GM15510 (cell line): ENCODE measurements around the gene DYNC2H1.

Experiments
- POLR2A ChIP-seq: IDR thresholded peaks from 3 replicates; pipeline ENCODE4 v1.6.1; 2011; ENCODE audit warnings: borderline replicate concordance; ENCODE audit not compliant: insufficient read length; ENCODE audit errors: extremely low read depth

DYNC2H1 gene

GRCh38 chr11:103488579-103488978, 379.4 kb downstream of the DYNC2H1 start:
- TF ChIP-seq POLR2A = no peak

GRCh38 chr11:103491777-103492176, 382.6 kb downstream of the DYNC2H1 start:
- TF ChIP-seq POLR2A = no peak

DNA sequence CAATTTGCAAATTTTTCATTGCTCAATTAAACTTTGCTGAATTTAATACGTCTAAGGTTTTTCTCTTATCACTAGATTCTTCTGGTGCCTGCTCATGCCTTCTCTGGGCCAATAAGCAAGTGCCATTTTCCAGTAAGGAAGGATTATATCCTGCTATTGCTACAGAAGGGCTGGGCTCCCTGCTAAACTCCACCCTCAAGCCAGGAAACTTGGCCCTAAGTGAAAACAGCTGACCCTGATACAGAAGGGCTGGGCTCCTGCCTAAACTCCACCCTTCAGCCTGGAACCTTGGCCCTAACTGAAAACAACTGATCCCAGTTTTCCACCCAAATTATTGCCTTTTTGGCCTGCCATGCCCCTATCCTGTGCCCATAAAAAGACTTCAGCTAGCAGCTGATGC, 385.3 kb downstream of the DYNC2H1 start:
- TF ChIP-seq POLR2A = no peak

GRCh38 chr11:103497268-103497667, 388.0 kb downstream of the DYNC2H1 start:
- TF ChIP-seq POLR2A = no peak

DNA sequence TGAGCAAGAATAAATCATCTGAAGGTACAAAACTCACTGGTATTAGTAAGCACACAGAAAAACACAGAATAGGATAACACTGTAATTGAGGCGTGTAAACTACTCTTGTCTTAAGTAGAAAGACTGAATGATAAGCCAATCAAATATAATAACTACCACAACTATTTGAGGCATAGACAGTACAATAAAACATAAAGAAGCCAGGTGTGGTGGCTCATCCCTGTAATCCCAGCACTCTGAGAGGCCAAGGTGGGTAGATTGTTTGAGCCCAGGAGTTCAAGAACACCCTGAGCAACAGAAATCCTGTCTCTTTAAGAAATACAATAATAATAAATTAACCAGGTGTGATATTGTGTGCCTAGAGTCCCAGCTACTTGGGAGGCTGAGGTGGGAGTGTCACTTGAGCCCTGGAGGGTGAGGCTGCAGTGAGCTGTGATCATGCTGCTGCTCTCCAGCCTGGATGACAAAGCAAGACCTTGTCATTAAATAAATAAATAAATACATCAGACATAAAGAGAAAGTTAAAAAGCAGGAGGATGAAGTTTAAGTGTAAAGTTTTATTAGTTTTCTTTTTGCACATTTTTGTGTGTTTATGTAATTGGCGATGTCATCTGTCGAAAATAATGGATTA, 390.6 kb downstream of the DYNC2H1 start:
- TF ChIP-seq POLR2A = no peak

DNA sequence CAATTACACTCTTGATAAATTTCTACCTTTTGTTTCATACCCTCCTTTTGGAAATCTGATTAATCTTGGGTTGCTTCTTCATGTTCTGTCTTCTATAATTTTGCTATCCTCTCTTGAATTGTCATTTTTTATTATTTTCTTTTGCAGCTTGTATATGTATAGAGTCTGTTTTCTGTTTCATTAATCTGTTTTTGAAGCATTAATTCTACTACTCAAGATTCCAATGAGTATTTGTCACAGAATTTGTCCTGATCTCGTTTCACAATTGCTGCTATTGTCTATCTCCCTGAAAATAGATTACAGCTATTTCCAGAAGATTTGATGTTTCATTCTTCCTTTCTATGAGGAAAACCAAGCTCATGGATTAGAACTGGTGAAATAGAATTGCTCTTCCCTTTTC, 406.1 kb downstream of the DYNC2H1 start:
- no peak for TF ChIP-seq POLR2A

DNA sequence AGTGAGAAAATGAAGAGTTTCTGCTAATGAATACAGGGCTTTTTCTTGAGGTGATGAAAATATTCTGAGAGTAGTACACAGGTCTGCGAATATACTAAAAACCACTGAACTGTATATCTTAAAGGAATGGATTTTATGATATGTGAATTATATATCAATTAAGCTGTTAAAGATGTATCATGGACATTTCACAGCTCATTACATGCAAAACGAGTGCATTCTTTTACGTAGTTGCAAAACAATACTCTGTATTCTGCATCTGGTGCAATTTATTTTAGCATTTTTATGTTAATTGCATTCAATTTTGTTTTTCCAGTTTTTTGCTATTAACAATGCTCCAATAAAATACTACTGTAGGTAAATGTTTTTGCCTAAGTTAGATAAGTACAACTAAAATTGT, 411.6 kb downstream of the DYNC2H1 start:
- TF ChIP-seq POLR2A = no peak

GRCh38 chr11:103525069-103525468, 415.8 kb downstream of the DYNC2H1 start:
- TF ChIP-seq POLR2A = no peak

DNA sequence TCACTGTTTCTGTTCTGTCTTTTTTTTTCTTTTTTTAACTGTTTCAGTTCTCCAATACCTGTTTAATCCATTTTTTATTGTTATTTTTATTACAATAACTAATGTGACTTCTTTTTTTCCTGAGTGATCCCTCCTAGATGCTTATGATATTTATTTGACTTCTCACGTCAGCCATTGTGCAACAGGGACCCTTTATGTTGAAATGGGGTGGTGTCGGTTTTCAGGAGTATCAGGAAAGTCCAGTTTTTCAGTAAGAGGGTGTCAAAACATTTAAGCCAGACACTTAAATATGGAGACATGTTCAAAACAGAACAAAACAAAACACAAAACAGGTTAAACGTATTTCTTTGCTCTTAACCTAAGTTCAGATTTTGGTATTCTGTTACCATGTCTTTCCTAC, 418.8 kb downstream of the DYNC2H1 start:
- no peak for TF ChIP-seq POLR2A

GRCh38 chr11:103528596-103528995, 419.4 kb downstream of the DYNC2H1 start:
- no peak for TF ChIP-seq POLR2A

- no peak for TF ChIP-seq POLR2A
Measured at GRCh38 chr11:103529181-103529684, 420.0 kb downstream of the DYNC2H1 start.
